ENCODE measurements around the gene SUB1.

The SUB1 gene

GRCh38 chr5:32566319-32567111 lies 18.8 kb upstream of the SUB1 start:
- no peak overlapping the region for H3K27ac ChIP-seq (ENCODE audit: extremely low read depth, low read depth, low read length)
- no peak overlapping the region for H3K4me3 ChIP-seq (ENCODE audit: low read depth, low read length)
- no peaks in the 10 kb centered on the region for H3K4me1 ChIP-seq (ENCODE audit: control insufficient read depth, insufficient read depth, low read length)
- H3K36me3 ChIP-seq (ENCODE audit: control insufficient read depth in 2 of 2, insufficient read depth in 1 of 2, low read length in 2 of 2) = no peaks in the 10 kb centered on the region
- H3K9me3 ChIP-seq (ENCODE audit: control insufficient read depth, insufficient read depth, low read depth, low read length) = no peaks in the 10 kb centered on the region
- ChIA-PET POLR2A (no interaction called here), CTCF (interaction anchor here (0.7 to 0.9 kb wide), 3 partner anchors 23 to 393 kb away, joined by 3 read pairs; no protein-coding TSS in a partner anchor)
- TF ChIP-seq ZNF292 (tag by site-specific recombination; IDR thresholded peaks at IDR 0.05; ENCODE audit: borderline replicate concordance, low read depth) = no peak

- ChIA-PET POLR2A (no interaction called here), CTCF (interaction anchor here (0.7 to 1.5 kb wide), 3 partner anchors 9 to 327 kb away, joined by 3 to 4 read pairs (median 3); no protein-coding TSS in a partner anchor)
- Histone ChIP-seq H3K4me1 (ENCODE audit: control insufficient read depth, insufficient read depth, low read length) (no peaks in the 10 kb centered on the region), H3K9me3 (ENCODE audit: control insufficient read depth, insufficient read depth, low read depth, low read length) (no peaks in the 10 kb centered on the region), H3K36me3 (ENCODE audit: control insufficient read depth in 2 of 2, insufficient read depth in 1 of 2, low read length in 2 of 2) (no peaks in the 10 kb centered on the region), H3K4me3 (ENCODE audit: low read depth, low read length) (no peak overlapping the region), H3K27ac (ENCODE audit: extremely low read depth, low read depth, low read length) (no peak overlapping the region)
- TF ChIP-seq ZNF311 (tag by site-specific recombination; IDR thresholded peaks at IDR 0.05; ENCODE audit: borderline replicate concordance) (no peak), ZNF398 (tag by site-specific recombination; IDR thresholded peaks at IDR 0.05) (no peak), ZNF112 (tag by site-specific recombination; IDR thresholded peaks at IDR 0.05) (no peak), ZNF596 (tag by site-specific recombination; IDR thresholded peaks at IDR 0.05) (no peak), WT1 (tag by site-specific recombination; IDR thresholded peaks at IDR 0.05) (no peak), ZNF623 (tag by site-specific recombination; IDR thresholded peaks at IDR 0.05) (no peak), KLF1 (tag by site-specific recombination; IDR thresholded peaks at IDR 0.05) (no peak), PRDM4 (tag by site-specific recombination; IDR thresholded peaks at IDR 0.05) (no peak), ZNF280C (tag by site-specific recombination; IDR thresholded peaks at IDR 0.05) (no peak), ZSCAN23 (tag by site-specific recombination; IDR thresholded peaks at IDR 0.05) (no peak), ZNF555 (tag by site-specific recombination; conservative IDR thresholded peaks at IDR 0.05) (no peak), TSHZ1 (tag by site-specific recombination; IDR thresholded peaks at IDR 0.05; ENCODE audit: borderline replicate concordance) (no peak), ZNF174 (tag by site-specific recombination; IDR thresholded peaks at IDR 0.05) (no peak), GLI4 (tag by site-specific recombination; IDR thresholded peaks at IDR 0.05) (no peak)
Observed at GRCh38 chr5:32571128-32571527, 14.2 kb upstream of the SUB1 start.
